CD4-positive, alpha-beta T cell treated with Interleukin-1 beta for 1 hour (primary cell): ENCODE data around the gene ZNF831.

Source experiments
- DNase-seq, 2 donors: peaks; one replicate each; pipeline ENCODE4 v3.0.0-alpha.2; 2020 to 2022

ZNF831 gene

GRCh38 chr20:59157961-59158541, 5.6 kb upstream of the ZNF831 start:
- no peak for DNase-seq

- DNase-seq: no peak
Observed at GRCh38 chr20:59158673-59159072, 4.9 kb upstream of the ZNF831 start.

- no peak for DNase-seq
Observed at GRCh38 chr20:59159091-59159490, 4.5 kb upstream of the ZNF831 start.

GRCh38 chr20:59159493-59160376, 3.9 kb upstream of the ZNF831 start:
- DNase-seq: peak; percentile 84 to 89

- peak; percentile 27 to 51 for DNase-seq
Observed at GRCh38 chr20:59160389-59161115, 3.1 kb upstream of the ZNF831 start.

GRCh38 chr20:59161721-59162120, 1.9 kb upstream of the ZNF831 start:
- peak in 1 of 2 donors; percentile 67 for DNase-seq

- DNase-seq: peak in 1 of 2 donors; percentile 67
Observed at GRCh38 chr20:59164686-59165391, 1.2 kb downstream of the ZNF831 start.

GRCh38 chr20:59165396-59165795, 1.8 kb downstream of the ZNF831 start:
- peak in 1 of 2 donors; percentile 42 for DNase-seq

GRCh38 chr20:59165891-59166709, 2.5 kb downstream of the ZNF831 start:
- peak; percentile 59 to 69 for DNase-seq

GRCh38 chr20:59170406-59171349, 7.1 kb downstream of the ZNF831 start:
- DNase-seq: no peak

GRCh38 chr20:59171986-59172385, 8.4 kb downstream of the ZNF831 start:
- no peak for DNase-seq

GRCh38 chr20:59173938-59174491, 10.4 kb downstream of the ZNF831 start:
- DNase-seq: no peak

- DNase-seq: no peak
Observed at GRCh38 chr20:59175002-59175401, 11.4 kb downstream of the ZNF831 start.

- DNase-seq: no peak
Observed at GRCh38 chr20:59175861-59176260, 12.2 kb downstream of the ZNF831 start.

- DNase-seq: no peak
Observed at GRCh38 chr20:59176812-59177211, 13.2 kb downstream of the ZNF831 start.

- DNase-seq: peak in 1 of 2 donors; percentile 63
Observed at GRCh38 chr20:59177266-59178250, 13.9 kb downstream of the ZNF831 start.

GRCh38 chr20:59178983-59179595, 15.5 kb downstream of the ZNF831 start:
- DNase-seq: no peak

GRCh38 chr20:59179988-59180387, 16.4 kb downstream of the ZNF831 start:
- no peak for DNase-seq

- DNase-seq: no peak
Observed at GRCh38 chr20:59181936-59182335, 18.3 kb downstream of the ZNF831 start.
